ENCODE measurements around the gene PTGIS. TPM values are rescaled to one million over a fixed set of nuclear protein-coding genes. Genes with fewer than 3 reads are reported as not detected.

The PTGIS gene
- total RNA-seq, 2 experiments from 2014 or later = not detected

- Histone ChIP-seq H3K9me2 (ENCODE audit: insufficient read depth, low read length) (no peaks in the 10 kb centered on the region), H3K9me3 (ENCODE audit: low read length) (peaks cover 3% of the 10 kb centered on the region; the same call in 1 of the 2 replicates), H3K36me3 (ENCODE audit: insufficient read depth, low read length) (no peaks in the 10 kb centered on the region), H4K20me1 (ENCODE audit: insufficient read depth, low read length) (no peaks in the 10 kb centered on the region), H2AFZ (ENCODE audit: low read length) (no peak overlapping the region), H3K4me2 (ENCODE audit: low read length) (no peak overlapping the region), H3K79me2 (ENCODE audit: insufficient read depth, low read depth, low read length) (no peaks in the 10 kb centered on the region), H3K27ac (ENCODE audit: low read depth, low read length, poor library complexity, severe bottlenecking) (no peak overlapping the region), H3K4me3 (ENCODE audit: low read depth, low read length, poor library complexity, severe bottlenecking) (no peak overlapping the region), H3K4me1 (ENCODE audit: insufficient read depth, low read length, poor library complexity, severe bottlenecking) (no peaks in the 10 kb centered on the region)
- ChIA-PET POLR2A (no interaction called here), CTCF (ENCODE audit: unreplicated experiment) (no interaction called here)
- BruUV-seq (replicated peaks) = no TSS peak
- TF ChIP-seq EZH2phosphoT487 (IDR thresholded peaks at IDR 0.05; ENCODE audit: borderline replicate concordance, low read depth, low read length) (no peak), CTCF (conservative IDR thresholded peaks at IDR 0.05; ENCODE audit: low read length) (no peak)
- intact Hi-C loops (cut with micrococcal nuclease; ENCODE audit: unreplicated experiment) = no loop called here
- no peak for DNase-seq (ENCODE audit: low spot score)
Observed at GRCh38 chr20:49561806-49562205, 6.1 kb downstream of the PTGIS start.

GRCh38 chr20:49561256-49561655 lies 6.7 kb downstream of the PTGIS start:
- H4K20me1 ChIP-seq (ENCODE audit: insufficient read depth, low read length) = no peaks in the 10 kb centered on the region
- TF ChIP-seq CTCF (conservative IDR thresholded peaks at IDR 0.05; ENCODE audit: low read length) = no peak
- no peak for TF ChIP-seq EZH2phosphoT487 (IDR thresholded peaks at IDR 0.05; ENCODE audit: borderline replicate concordance, low read depth, low read length)
- CTCF ChIA-PET (ENCODE audit: unreplicated experiment) = no interaction called here
- POLR2A ChIA-PET = no interaction called here
- peaks cover 9% of the 10 kb centered on the region for H3K9me3 ChIP-seq (ENCODE audit: low read length)
- no peaks in the 10 kb centered on the region for H3K36me3 ChIP-seq (ENCODE audit: insufficient read depth, low read length)
- H3K79me2 ChIP-seq (ENCODE audit: insufficient read depth, low read depth, low read length) = no peaks in the 10 kb centered on the region
- intact Hi-C loops (cut with micrococcal nuclease; ENCODE audit: unreplicated experiment) = no loop called here
- H3K4me2 ChIP-seq (ENCODE audit: low read length) = no peak overlapping the region
- no peak overlapping the region for H3K27ac ChIP-seq (ENCODE audit: low read depth, low read length, poor library complexity, severe bottlenecking)
- no peak overlapping the region for H3K4me3 ChIP-seq (ENCODE audit: low read depth, low read length, poor library complexity, severe bottlenecking)
- no peaks in the 10 kb centered on the region for H3K4me1 ChIP-seq (ENCODE audit: insufficient read depth, low read length, poor library complexity, severe bottlenecking)
- H3K9me2 ChIP-seq (ENCODE audit: insufficient read depth, low read length) = no peaks in the 10 kb centered on the region
- DNase-seq (ENCODE audit: low spot score) = no peak
- BruUV-seq (replicated peaks) = no TSS peak
- H2AFZ ChIP-seq (ENCODE audit: low read length) = no peak overlapping the region

- Histone ChIP-seq H3K4me3 (ENCODE audit: low read depth, low read length, poor library complexity, severe bottlenecking) (no peak overlapping the region), H3K9me2 (ENCODE audit: insufficient read depth, low read length) (no peaks in the 10 kb centered on the region), H3K4me1 (ENCODE audit: insufficient read depth, low read length, poor library complexity, severe bottlenecking) (no peaks in the 10 kb centered on the region), H3K36me3 (ENCODE audit: insufficient read depth, low read length) (no peaks in the 10 kb centered on the region), H3K9me3 (ENCODE audit: low read length) (peaks cover 15% of the 10 kb centered on the region), H3K79me2 (ENCODE audit: insufficient read depth, low read depth, low read length) (no peaks in the 10 kb centered on the region), H2AFZ (ENCODE audit: low read length) (no peak overlapping the region), H3K27ac (ENCODE audit: low read depth, low read length, poor library complexity, severe bottlenecking) (no peak overlapping the region), H3K4me2 (ENCODE audit: low read length) (no peak overlapping the region), H4K20me1 (ENCODE audit: insufficient read depth, low read length) (no peaks in the 10 kb centered on the region)
- BruUV-seq (replicated peaks) = no TSS peak
- intact Hi-C loops (cut with micrococcal nuclease; ENCODE audit: unreplicated experiment) = no loop called here
- DNase-seq (ENCODE audit: low spot score) = no peak
- POLR2A ChIA-PET = no interaction called here
- CTCF ChIA-PET (ENCODE audit: unreplicated experiment) = no interaction called here
- TF ChIP-seq EZH2phosphoT487 (IDR thresholded peaks at IDR 0.05; ENCODE audit: borderline replicate concordance, low read depth, low read length) = no peak
- no peak for TF ChIP-seq CTCF (conservative IDR thresholded peaks at IDR 0.05; ENCODE audit: low read length)
Observed at GRCh38 chr20:49560646-49561045, 7.3 kb downstream of the PTGIS start.
